A673 (cell line): ENCODE measurements around the gene CYTH3. TPM values are rescaled to one million over a fixed set of nuclear protein-coding genes. Genes with fewer than 3 reads are reported as not detected.

Experiments
- BruUV-seq: library from RNA; stranded (reverse); fragments of 400-500 nt; replicated peaks from 2 replicates; lab custom pipeline; 2021; lab: Mats Ljungman, UMichigan
- CTCF ChIA-PET: fragments of 300-600 bp; sonication (Branson Sonifier 250); formaldehyde crosslinking; loops from one replicate; lab custom pipeline; 2022; ENCODE audit warnings: antibody characterized with exemption; lab: Charles Lee
- POLR2A ChIA-PET: fragments of 300-600 bp; sonication (Branson Sonifier 250); formaldehyde crosslinking; loops from one replicate; lab custom pipeline; 2022; ENCODE audit warnings: antibody characterized with exemption; ENCODE audit not compliant: low non-redundant PET; lab: Charles Lee
- DNase-seq: peaks from one replicate; pipeline ENCODE4 v3.0.0-alpha.2; 2015; ENCODE audit warnings: low spot score
- H3K27ac ChIP-seq: fragments of 200-600 bp; sonication (generic); 2 replicates; pipeline ENCODE4 v1.5.1; 2016; ENCODE audit warnings: mixed run types, low read depth, mild to moderate bottlenecking, mixed read lengths, antibody characterized with exemption, low read length; ENCODE audit not compliant: poor library complexity, severe bottlenecking
- H3K27me3 ChIP-seq: fragments of 200-600 bp; sonication (generic); replicated peaks from 2 replicates; pipeline ENCODE4 v1.6.1; 2017; ENCODE audit warnings: mixed run types, low read depth, mild to moderate bottlenecking, mixed read lengths, antibody characterized with exemption, low read length; ENCODE audit not compliant: insufficient read depth, poor library complexity
- H3K36me3 ChIP-seq: fragments of 200-600 bp; sonication (generic); 2 replicates; pipeline ENCODE4 v1.6.1; 2016; ENCODE audit warnings: mixed run types, mild to moderate bottlenecking, mixed read lengths, antibody characterized with exemption, low read length; ENCODE audit not compliant: insufficient read depth, poor library complexity, severe bottlenecking
- H3K4me1 ChIP-seq: fragments of 200-600 bp; sonication (generic); 2 replicates; pipeline ENCODE4 v1.6.1; 2017; ENCODE audit warnings: mixed run types, mild to moderate bottlenecking, mixed read lengths, antibody characterized with exemption, low read length; ENCODE audit not compliant: insufficient read depth, poor library complexity, severe bottlenecking
- H3K4me3 ChIP-seq: fragments of 200-600 bp; sonication (generic); 2 replicates; pipeline ENCODE4 v1.5.1; 2016; ENCODE audit warnings: low read depth, mixed run types, mild to moderate bottlenecking, mixed read lengths, low read length; ENCODE audit not compliant: poor library complexity, severe bottlenecking
- H3K9me3 ChIP-seq: fragments of 200-600 bp; sonication (generic); 2 replicates; pipeline ENCODE4 v1.6.1; 2016; ENCODE audit warnings: mixed run types, low read depth, mild to moderate bottlenecking, mixed read lengths, antibody characterized with exemption, low read length; ENCODE audit not compliant: poor library complexity, severe bottlenecking
- EZH2 ChIP-seq: fragments of 200-600 bp; sonication (generic); IDR thresholded peaks from 2 replicates; pipeline ENCODE4 v1.6.1; 2017; ENCODE audit warnings: borderline replicate concordance, low read depth, mild to moderate bottlenecking, mixed read lengths, antibody characterized with exemption, low read length; ENCODE audit not compliant: poor library complexity, severe bottlenecking
- intact Hi-C: fragments of 100-400 bp; cut with micrococcal nuclease; formaldehyde crosslinking; loops from one replicate; pipeline ENCODE4 v1.10.0; 2022; ENCODE audit not compliant: unreplicated experiment
- total RNA-seq: library from RNA; stranded (reverse); gene quantifications from 2 replicates; pipeline ENCODE4 v1.2.3, GENCODE V29; 2021
- TF ChIP-seq, protein P1 (sequence below): fragments of 300-800, 200-600 bp; sonication (generic); conservative IDR thresholded peaks from 2 replicates; pipeline ENCODE4 v1.5.1; 2017; ENCODE audit warnings: low read depth, mild to moderate bottlenecking, antibody characterized with exemption, low read length, moderate library complexity, mixed read lengths

CYTH3 gene
- total RNA-seq, 1 experiment from 2014 or later: 20.2 TPM

DNA sequence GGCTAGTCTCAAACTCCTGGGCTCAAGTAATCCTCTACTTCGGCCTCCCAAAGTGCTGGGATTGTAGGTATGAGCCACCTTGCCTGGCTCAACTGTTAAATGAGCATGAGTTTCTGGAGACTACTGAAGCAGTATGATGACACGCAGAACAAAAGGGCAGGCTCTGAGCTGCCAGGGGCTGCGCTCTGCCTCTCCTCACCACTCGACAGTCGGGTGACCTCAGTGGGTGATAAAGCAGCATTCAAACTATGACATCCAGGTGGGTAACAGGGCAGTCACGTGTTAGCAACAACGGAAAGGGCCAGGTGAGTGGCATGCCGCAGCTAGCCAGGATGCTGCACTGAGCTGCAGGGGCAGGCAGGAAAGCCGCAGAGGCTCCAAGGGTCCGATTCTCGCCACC is 71.5 kb downstream of the CYTH3 start:
- peaks cover 2% of the 10 kb centered on the region for H3K4me1 ChIP-seq
- no peaks in the 10 kb centered on the region for H3K27me3 ChIP-seq
- intact Hi-C loops: no loop called here
- TF ChIP-seq, protein P1, sequence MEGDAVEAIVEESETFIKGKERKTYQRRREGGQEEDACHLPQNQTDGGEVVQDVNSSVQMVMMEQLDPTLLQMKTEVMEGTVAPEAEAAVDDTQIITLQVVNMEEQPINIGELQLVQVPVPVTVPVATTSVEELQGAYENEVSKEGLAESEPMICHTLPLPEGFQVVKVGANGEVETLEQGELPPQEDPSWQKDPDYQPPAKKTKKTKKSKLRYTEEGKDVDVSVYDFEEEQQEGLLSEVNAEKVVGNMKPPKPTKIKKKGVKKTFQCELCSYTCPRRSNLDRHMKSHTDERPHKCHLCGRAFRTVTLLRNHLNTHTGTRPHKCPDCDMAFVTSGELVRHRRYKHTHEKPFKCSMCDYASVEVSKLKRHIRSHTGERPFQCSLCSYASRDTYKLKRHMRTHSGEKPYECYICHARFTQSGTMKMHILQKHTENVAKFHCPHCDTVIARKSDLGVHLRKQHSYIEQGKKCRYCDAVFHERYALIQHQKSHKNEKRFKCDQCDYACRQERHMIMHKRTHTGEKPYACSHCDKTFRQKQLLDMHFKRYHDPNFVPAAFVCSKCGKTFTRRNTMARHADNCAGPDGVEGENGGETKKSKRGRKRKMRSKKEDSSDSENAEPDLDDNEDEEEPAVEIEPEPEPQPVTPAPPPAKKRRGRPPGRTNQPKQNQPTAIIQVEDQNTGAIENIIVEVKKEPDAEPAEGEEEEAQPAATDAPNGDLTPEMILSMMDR: no peak
- no peak for TF ChIP-seq EZH2
- ChIA-PET POLR2A (no interaction called here), CTCF (no interaction called here)
- no peak overlapping the region for H3K4me3 ChIP-seq
- H3K9me3 ChIP-seq: no peaks in the 10 kb centered on the region
- H3K36me3 ChIP-seq: no peaks in the 10 kb centered on the region
- no TSS peak for BruUV-seq
- H3K27ac ChIP-seq: no peak overlapping the region
- no peak for DNase-seq

DNA sequence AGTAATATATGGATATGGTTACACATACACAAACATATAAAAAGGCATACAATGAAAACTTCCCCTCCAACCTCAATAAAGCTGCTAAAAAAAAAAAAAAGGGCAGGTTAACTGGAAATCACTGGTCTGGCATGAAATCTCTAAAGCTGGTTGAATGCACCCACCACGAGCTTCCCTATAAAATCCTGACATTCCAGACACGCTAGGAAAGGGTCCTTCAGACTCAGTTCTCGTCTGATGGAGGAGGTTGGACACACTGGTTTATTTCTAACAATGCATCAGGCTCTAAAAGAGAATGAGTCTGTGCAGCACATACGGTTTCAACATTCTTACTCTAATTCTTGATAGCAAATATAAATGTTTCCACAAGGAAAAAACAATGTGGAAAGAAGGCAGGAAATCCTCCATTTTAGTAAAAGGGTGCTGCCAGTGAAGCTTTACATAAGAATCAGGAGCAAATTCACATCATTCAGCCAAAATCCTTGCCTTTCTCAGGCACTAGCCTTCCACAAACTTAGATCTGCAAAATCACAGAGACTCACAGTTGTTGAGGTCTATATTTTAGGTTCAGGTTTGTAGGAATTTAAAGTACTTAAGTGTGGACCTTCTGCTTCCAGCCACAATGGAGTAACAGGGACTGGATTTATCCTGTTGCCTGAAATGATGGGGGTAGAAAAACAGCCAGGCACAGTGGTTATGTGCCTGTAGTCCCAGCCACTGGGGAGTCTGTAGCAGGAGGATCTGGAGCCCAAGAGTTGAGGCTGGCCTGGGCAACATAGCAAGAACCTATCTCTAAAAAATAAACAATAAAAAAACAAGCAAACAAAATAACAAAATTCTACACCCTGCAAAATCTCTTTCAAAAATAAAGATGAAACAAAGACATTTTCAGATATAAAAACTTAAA is 73.5 kb downstream of the CYTH3 start:
- H3K36me3 ChIP-seq: no peaks in the 10 kb centered on the region
- H3K4me1 ChIP-seq: no peaks in the 10 kb centered on the region
- H3K27me3 ChIP-seq: no peaks in the 10 kb centered on the region
- H3K9me3 ChIP-seq: no peaks in the 10 kb centered on the region
- H3K27ac ChIP-seq: no peak overlapping the region
- no peak overlapping the region for H3K4me3 ChIP-seq
- ChIA-PET CTCF (no interaction called here), POLR2A (no interaction called here)
- BruUV-seq: no TSS peak
- intact Hi-C loops: no loop called here
- DNase-seq: no peak
- no peak for TF ChIP-seq EZH2
- TF ChIP-seq, protein P1: no peak

DNA sequence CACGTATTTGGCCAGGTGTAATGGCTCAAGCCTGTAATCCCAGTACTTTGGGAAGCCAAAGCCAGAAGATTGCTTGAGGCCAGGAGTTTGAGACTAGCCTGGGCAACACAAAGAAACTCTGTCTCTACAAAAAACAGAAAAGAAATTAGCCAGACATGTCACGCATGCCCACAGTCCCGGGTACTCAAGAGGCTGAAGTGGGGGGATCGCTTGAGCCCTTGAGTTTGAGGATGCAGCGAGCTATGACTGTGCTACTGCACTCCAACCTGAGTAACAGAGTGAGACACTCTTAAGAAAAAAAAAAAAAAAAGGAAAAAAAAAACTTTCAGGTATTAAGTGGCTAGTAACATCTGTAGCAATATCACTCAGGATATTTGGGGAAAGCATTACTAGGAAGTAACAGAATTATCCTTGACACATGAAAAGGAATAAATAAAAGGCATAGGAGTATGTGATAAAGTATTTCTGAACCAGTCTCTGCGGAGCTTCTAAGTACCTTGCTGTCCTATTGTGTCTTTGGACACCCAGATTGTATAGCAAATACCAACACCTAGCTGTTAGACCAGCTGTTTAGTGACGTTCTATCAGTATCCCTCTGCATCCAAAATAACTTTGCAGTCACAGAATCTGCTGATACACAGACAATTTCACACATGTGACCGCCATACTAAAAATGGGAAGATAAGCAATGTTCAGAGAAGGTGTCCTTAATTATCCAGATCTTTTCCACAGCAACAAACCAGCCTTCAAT is 74.4 kb downstream of the CYTH3 start:
- Histone ChIP-seq H3K4me3 (no peak overlapping the region), H3K27me3 (no peaks in the 10 kb centered on the region), H3K27ac (no peak overlapping the region), H3K4me1 (no peaks in the 10 kb centered on the region), H3K36me3 (no peaks in the 10 kb centered on the region), H3K9me3 (no peaks in the 10 kb centered on the region)
- BruUV-seq: no TSS peak
- no peak for DNase-seq
- CTCF ChIA-PET: no interaction called here
- POLR2A ChIA-PET: no interaction called here
- intact Hi-C loops: no loop called here
- TF ChIP-seq, protein P1: no peak
- no peak for TF ChIP-seq EZH2
